IMR-90 (cell line): ENCODE results near the gene ORM1. TPM values are rescaled to one million over a fixed set of nuclear protein-coding genes. Genes with fewer than 3 reads are reported as not detected.

Experiments used
- ATAC-seq: fragments of 200-7000 bp; cut with Tn5 transposase; 2 replicates; pipeline ENCODE4 v1.9.1; 2020; ENCODE audit warnings: low read depth, mild to moderate bottlenecking, moderate library complexity
- BruUV-seq: library from RNA; stranded (reverse); fragments of 400-500 nt; replicated peaks from 2 replicates; lab custom pipeline; 2021; lab: Mats Ljungman, UMichigan
- CTCF ChIA-PET: fragments of 300-600 bp; formaldehyde crosslinking; extraction: SDS; loops from one replicate; lab custom pipeline; 2021; ENCODE audit warnings: antibody characterized with exemption; lab: Yijun Ruan, JAX
- POLR2A ChIA-PET: fragments of 300-600 bp; sonication (Branson Sonifier 250); formaldehyde crosslinking; loops from one replicate; lab custom pipeline; 2022; ENCODE audit warnings: antibody characterized with exemption; ENCODE audit not compliant: unreplicated experiment; lab: Charles Lee
- DNase-seq: peaks from one replicate; pipeline ENCODE4 v3.0.0; 2013
- H2AFZ ChIP-seq: replicated peaks from 2 replicates; pipeline ENCODE3; 2013; ENCODE audit warnings: low read length, mild to moderate bottlenecking; ENCODE audit not compliant: poor library complexity
- H2AK5ac ChIP-seq: 2 replicates; pipeline ENCODE4 v1.6.1; 2013; ENCODE audit warnings: low read depth, low read length, inconsistent platforms
- H2AK9ac ChIP-seq: replicated peaks from 2 replicates; pipeline ENCODE3; 2013; ENCODE audit warnings: mild to moderate bottlenecking, low read depth, low read length, moderate library complexity; ENCODE audit not compliant: poor library complexity
- H2BK120ac ChIP-seq: 2 replicates; pipeline ENCODE4 v1.6.1; 2013; ENCODE audit warnings: low read depth, low read length, inconsistent platforms
- H2BK15ac ChIP-seq: 3 replicates; pipeline ENCODE4 v1.6.1; 2013; ENCODE audit warnings: low read depth, low read length, inconsistent platforms
- H2BK20ac ChIP-seq: 2 replicates; pipeline ENCODE4 v1.6.1; 2013; ENCODE audit warnings: low read depth, mild to moderate bottlenecking, inconsistent platforms, low read length, moderate library complexity
- H2BK5ac ChIP-seq: 2 replicates; pipeline ENCODE4 v1.6.1; 2013; ENCODE audit warnings: mild to moderate bottlenecking, low read depth, low read length, inconsistent platforms; ENCODE audit not compliant: poor library complexity, severe bottlenecking
- H3K14ac ChIP-seq: replicated peaks from 2 replicates; pipeline ENCODE4 v1.6.1; 2013; ENCODE audit warnings: low read depth, low read length, inconsistent platforms
- H3K18ac ChIP-seq: 2 replicates; pipeline ENCODE4 v1.6.1; 2013; ENCODE audit warnings: low read depth, low read length, control low read depth
- H3K23ac ChIP-seq: 2 replicates; pipeline ENCODE4 v1.6.1; 2013; ENCODE audit warnings: low read depth, low read length, inconsistent platforms
- H3K27ac ChIP-seq: 2 replicates; pipeline ENCODE4 v1.5.1; 2013; ENCODE audit warnings: mild to moderate bottlenecking, control low read depth, low read length; ENCODE audit not compliant: insufficient read depth
- H3K27me3 ChIP-seq: 2 replicates; pipeline ENCODE4 v1.6.1; 2013; ENCODE audit warnings: low read length; ENCODE audit not compliant: control insufficient read depth, insufficient read depth
- H3K36me3 ChIP-seq: 2 replicates; pipeline ENCODE4 v1.6.1; 2013; ENCODE audit warnings: low read length, mixed read lengths; ENCODE audit not compliant: control insufficient read depth, insufficient read depth
- H3K4ac ChIP-seq: 2 replicates; pipeline ENCODE4 v1.6.1; 2013; ENCODE audit warnings: low read depth, low read length, inconsistent platforms
- H3K4me1 ChIP-seq: 2 replicates; pipeline ENCODE4 v1.6.1; 2013; ENCODE audit warnings: low read length, mixed read lengths; ENCODE audit not compliant: control insufficient read depth, insufficient read depth
- H3K4me2 ChIP-seq: 2 replicates; pipeline ENCODE4 v1.6.1; 2013; ENCODE audit warnings: low read depth, mild to moderate bottlenecking, control low read depth, low read length, moderate library complexity
- H3K4me3 ChIP-seq: 2 replicates; pipeline ENCODE4 v1.5.1; 2013; ENCODE audit warnings: low read depth, mild to moderate bottlenecking, control low read depth, low read length, moderate library complexity; ENCODE audit not compliant: insufficient read depth
- H3K56ac ChIP-seq: 2 replicates; pipeline ENCODE4 v1.6.1; 2013; ENCODE audit warnings: low read length, inconsistent platforms; ENCODE audit not compliant: insufficient read depth; ENCODE audit errors: extremely low read depth
- H3K79me1 ChIP-seq, 2 experiments: 2 replicates each; pipeline ENCODE4 v1.6.1; 2013; ENCODE audit warnings: low read length in 2 of 2, inconsistent platforms in 1 of 2, low read depth in 1 of 2
- H3K9ac ChIP-seq: 2 replicates; pipeline ENCODE4 v1.6.1; 2013; ENCODE audit warnings: low read depth, low read length, control low read depth
- H3K9me1 ChIP-seq: 2 replicates; pipeline ENCODE4 v1.6.1; 2013; ENCODE audit warnings: low read length, inconsistent platforms; ENCODE audit not compliant: insufficient read depth
- H3K9me3 ChIP-seq: 2 replicates; pipeline ENCODE4 v1.6.1; 2013; ENCODE audit warnings: low read length; ENCODE audit not compliant: control insufficient read depth, insufficient read depth
- H4K20me1 ChIP-seq: 2 replicates; pipeline ENCODE4 v1.6.1; 2013; ENCODE audit warnings: low read length, inconsistent platforms; ENCODE audit not compliant: insufficient read depth
- H4K5ac ChIP-seq: 2 replicates; pipeline ENCODE4 v1.6.1; 2013; ENCODE audit warnings: mild to moderate bottlenecking, low read depth, low read length, control low read depth
- H4K8ac ChIP-seq, 2 experiments: 2 replicates each; pipeline ENCODE4 v1.6.1; 2013; ENCODE audit warnings: low read depth in 2 of 2, low read length in 2 of 2, control low read depth in 1 of 2, inconsistent platforms in 1 of 2
- H4K91ac ChIP-seq: 2 replicates; pipeline ENCODE4 v1.6.1; 2013; ENCODE audit warnings: low read depth, low read length, inconsistent platforms; ENCODE audit not compliant: insufficient read depth
- CHD1 ChIP-seq: IDR thresholded peaks from 2 replicates; pipeline ENCODE4 v1.6.1; 2012; ENCODE audit warnings: low read depth, low read length, improper control_type of control experiment
- MAFK ChIP-seq: IDR thresholded peaks from 2 replicates; pipeline ENCODE4 v1.6.1; 2012; ENCODE audit warnings: low read depth, low read length, improper control_type of control experiment
- POLR2A ChIP-seq: IDR thresholded peaks from 2 replicates; pipeline ENCODE4 v1.6.1; 2012; ENCODE audit warnings: mild to moderate bottlenecking, low read depth, low read length
- RCOR1 ChIP-seq: IDR thresholded peaks from 2 replicates; pipeline ENCODE4 v1.6.1; 2012; ENCODE audit warnings: mild to moderate bottlenecking, low read length, improper control_type of control experiment; ENCODE audit not compliant: insufficient replicate concordance
- SMC3 ChIP-seq: fragments of 150-350 bp; IDR thresholded peaks from 2 replicates; pipeline ENCODE4 v1.6.1; 2016; ENCODE audit warnings: low read depth, mild to moderate bottlenecking, antibody characterized with exemption, low read length, moderate library complexity
- WGBS, 2 experiments: methylation state at CpG; one replicate each; pipeline versions ENCODE4 v1.1.5 to v1.1.7; 2013; ENCODE audit warnings: missing lambda C conversion rate in 2 of 2; ENCODE audit not compliant: insufficient read length in 1 of 2; ENCODE audit errors: extremely low coverage in 2 of 2; 5-methylcytosine and 5-hydroxymethylcytosine counted together
- dilution Hi-C: fragments of 300-500 bp; cut with HindIII; formaldehyde crosslinking; loops from one replicate; pipeline ENCODE4 v1.14.3; 2018; ENCODE audit warnings: low sequenced_read_pairs; ENCODE audit not compliant: unreplicated experiment
- in situ Hi-C: fragments of 300-500 bp; cut with MboI; formaldehyde crosslinking; loops from 3 replicates; pipeline ENCODE4 v1.14.3; 2019; ENCODE audit warnings: low sequenced_read_pairs, inconsistent platforms, mixed read lengths
- intact Hi-C: fragments of 100-400 bp; cut with micrococcal nuclease; formaldehyde crosslinking; loops from 2 replicates; pipeline ENCODE4 v1.10.0; 2022
- polyA plus RNA-seq, 3 experiments: library from polyadenylated mRNA; depleted of rRNA; stranded (reverse); fragments of >200 nt; gene quantifications; 2 replicates each; pipeline ENCODE4 v1.2.3, GENCODE V29; 2012; ENCODE audit warnings: low replicate concordance in 1 of 3
- total RNA-seq: library from RNA; depleted of rRNA; stranded (reverse); fragments of >200 nt; gene quantifications from 2 replicates; pipeline ENCODE4 v1.2.3, GENCODE V29; 2012
- TF ChIP-seq, protein P1 (sequence below): fragments of 150-350 bp; IDR thresholded peaks from 2 replicates; pipeline ENCODE4 v1.6.1; 2016; ENCODE audit warnings: low read depth, mild to moderate bottlenecking, low read length, moderate library complexity, borderline replicate concordance

Gene ORM1
- total and polyA plus RNA-seq, 2 of the 4 experiments (the other 2 are of a cell fraction): 0.18 TPM; not detected in 1

DNA sequence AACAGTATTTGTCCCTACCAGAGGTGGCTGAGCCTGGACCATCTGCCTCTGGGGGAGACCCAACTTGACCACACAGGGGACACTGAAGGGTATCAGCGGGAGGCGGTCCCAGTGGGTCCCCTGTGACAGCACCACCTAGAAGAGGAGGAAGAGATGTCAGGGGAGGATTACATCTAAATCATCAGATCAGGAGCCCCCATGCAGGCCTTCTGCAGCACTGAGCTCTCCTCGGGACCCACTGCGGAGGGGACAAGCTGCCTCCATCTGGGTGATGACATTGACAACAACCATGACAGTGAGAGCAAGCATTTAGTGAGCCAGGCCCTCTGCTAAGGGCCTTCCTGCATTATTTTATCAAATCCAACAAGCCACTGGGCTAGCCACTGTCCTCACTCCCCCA, 19.1 kb downstream of the ORM1 start:
- no peak overlapping the region for H4K91ac ChIP-seq
- in situ Hi-C loops: no loop called here
- no peak overlapping the region for H3K56ac ChIP-seq
- no peak overlapping the region for H3K4me2 ChIP-seq
- ChIA-PET CTCF (no interaction called here), POLR2A (no interaction called here)
- H2AK5ac ChIP-seq: no peak overlapping the region
- H3K23ac ChIP-seq: no peak overlapping the region
- TF ChIP-seq, protein P1, sequence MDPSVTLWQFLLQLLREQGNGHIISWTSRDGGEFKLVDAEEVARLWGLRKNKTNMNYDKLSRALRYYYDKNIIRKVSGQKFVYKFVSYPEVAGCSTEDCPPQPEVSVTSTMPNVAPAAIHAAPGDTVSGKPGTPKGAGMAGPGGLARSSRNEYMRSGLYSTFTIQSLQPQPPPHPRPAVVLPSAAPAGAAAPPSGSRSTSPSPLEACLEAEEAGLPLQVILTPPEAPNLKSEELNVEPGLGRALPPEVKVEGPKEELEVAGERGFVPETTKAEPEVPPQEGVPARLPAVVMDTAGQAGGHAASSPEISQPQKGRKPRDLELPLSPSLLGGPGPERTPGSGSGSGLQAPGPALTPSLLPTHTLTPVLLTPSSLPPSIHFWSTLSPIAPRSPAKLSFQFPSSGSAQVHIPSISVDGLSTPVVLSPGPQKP: no peak
- TF ChIP-seq MAFK: no peak
- no peak for TF ChIP-seq CHD1
- TF ChIP-seq SMC3: no peak
- TF ChIP-seq RCOR1: no peak
- TF ChIP-seq POLR2A: no peak
- 100% methylated on average over 1 of the region's 4 CpGs; no CpG with 5 or more reads in 1 of the 2 experiments for WGBS, 2 experiments
- peaks cover 74% of the 10 kb centered on the region for H3K36me3 ChIP-seq
- ATAC-seq (no peak), DNase-seq (no peak)
- H3K9me1 ChIP-seq: no peaks in the 10 kb centered on the region
- no peaks in the 10 kb centered on the region for H3K4me1 ChIP-seq
- no peaks in the 10 kb centered on the region for H3K9me3 ChIP-seq
- no peak overlapping the region for H2BK5ac ChIP-seq
- H3K79me1 ChIP-seq: no peaks in the 10 kb centered on the region
- BruUV-seq: no TSS peak
- no peak overlapping the region for H3K18ac ChIP-seq
- no peak overlapping the region for H2BK20ac ChIP-seq
- dilution Hi-C loops: no loop called here
- H4K20me1 ChIP-seq: no peaks in the 10 kb centered on the region
- no peak overlapping the region for H2AFZ ChIP-seq
- H3K4ac ChIP-seq: no peak overlapping the region
- H3K9ac ChIP-seq: no peak overlapping the region
- H3K14ac ChIP-seq: no peak overlapping the region
- H3K4me3 ChIP-seq: no peak overlapping the region
- no peak overlapping the region for H2AK9ac ChIP-seq
- no peak overlapping the region for H2BK15ac ChIP-seq
- no peak overlapping the region for H3K27ac ChIP-seq
- H4K8ac ChIP-seq: no peak overlapping the region
- H3K27me3 ChIP-seq: no peaks in the 10 kb centered on the region
- no peak overlapping the region for H2BK120ac ChIP-seq
- intact Hi-C loops: no loop called here
- no peak overlapping the region for H4K5ac ChIP-seq
